Sciatic nerve (tissue), 2 donors: Measurements from ENCODE around the gene WDR48. TPM values are rescaled to one million over a fixed set of nuclear protein-coding genes. Genes with fewer than 3 reads are reported as not detected.
"Not testable (repeated sequence)": the region's sequence is repeated elsewhere in the genome, so short reads cannot be mapped to it uniquely, and the experiment has no call there.

Source experiments
- ATAC-seq: fragments of 200-7000 bp; cut with Tn5 transposase; one replicate; pipeline ENCODE4 v1.9.1; 2020; ENCODE audit warnings: mild to moderate bottlenecking, moderate library complexity
- DNase-seq: peaks from one replicate; pipeline ENCODE4 v3.0.0-alpha.2; 2020; ENCODE audit warnings: low spot score
- intact Hi-C: fragments of 100-400 bp; cut with DNase I; formaldehyde crosslinking; loops from one replicate; pipeline ENCODE4 v1.14.2; 2022
- total RNA-seq: library from RNA; stranded (reverse); fragmentation: NEBNext Ultra II Directional; extraction: Animal tissue kit (Norgen Biotek cat#: 25700); gene quantifications from one replicate; pipeline ENCODE4 v1.2.1, GENCODE V29; 2021
- donor health status: DM: no; HTN: no; CAD: no.
- donor health status: DM: no; HTN: no; CAD: no.

WDR48 gene
- total RNA-seq, 1 donor from 2014 or later: 49.1 TPM

DNA sequence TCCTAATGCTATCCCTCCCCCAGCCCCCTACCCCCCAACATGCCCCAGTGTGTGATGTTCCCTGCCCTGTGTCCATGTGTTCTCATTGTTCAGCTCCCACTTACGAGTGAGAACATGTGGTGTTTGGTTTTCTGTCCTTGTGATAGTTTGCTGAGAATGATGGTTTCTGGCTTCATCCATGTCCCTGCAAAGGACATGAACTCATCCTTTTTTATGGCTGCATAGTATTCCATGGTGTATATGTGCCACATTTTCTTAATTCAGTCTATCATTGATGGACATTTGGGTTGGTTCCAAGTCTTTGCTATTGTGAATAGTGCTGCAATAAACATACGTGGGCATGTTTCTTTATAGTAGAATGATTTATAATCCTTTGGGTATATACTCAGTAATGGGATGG is 9.4 kb downstream of the WDR48 start:
- DNase-seq, ATAC-seq, intact Hi-C loops: not testable (repeated sequence)

DNA sequence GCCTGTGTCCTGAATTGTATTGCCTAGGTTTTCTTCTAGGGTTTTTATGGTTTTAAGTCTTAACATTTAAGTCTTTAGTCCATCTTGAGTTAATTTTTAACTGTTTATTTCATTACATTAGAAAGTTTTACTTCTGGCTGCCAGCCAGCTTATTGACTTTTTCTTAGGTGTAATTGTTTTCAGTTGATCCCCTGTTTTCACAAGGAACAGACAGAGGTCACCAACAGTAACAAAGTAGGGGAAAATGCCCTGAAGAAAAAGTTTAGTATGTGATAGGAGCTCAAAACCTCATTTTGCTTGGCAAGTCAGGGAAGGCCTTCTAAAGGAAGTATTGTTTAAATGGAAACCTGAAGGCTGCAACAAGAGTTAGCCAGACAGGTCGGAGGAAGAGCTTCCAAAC is 10.4 kb downstream of the WDR48 start:
- ATAC-seq (no peak), DNase-seq (no peak)
- intact Hi-C loops: no loop called here

DNA sequence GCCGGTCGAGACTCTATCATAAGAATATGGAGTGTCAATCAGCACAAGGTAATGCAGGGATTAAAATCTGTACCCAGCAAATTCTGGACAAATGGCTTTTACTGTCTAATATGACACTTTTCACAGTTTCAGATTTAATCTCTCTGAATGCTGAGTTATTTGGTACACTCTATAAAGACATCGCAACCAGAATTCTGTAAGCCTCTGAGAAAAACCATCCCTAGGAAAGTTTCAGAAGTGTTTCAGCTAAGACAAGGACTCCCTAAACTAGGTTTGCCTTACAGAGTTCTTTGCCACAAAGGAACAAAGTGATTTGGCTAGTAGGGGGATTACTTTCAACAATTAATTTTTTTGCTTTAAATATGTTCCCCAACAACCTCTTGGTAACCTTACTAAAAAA is 11.3 kb downstream of the WDR48 start:
- intact Hi-C loops: no loop called here
- DNase-seq: no peak
- ATAC-seq: no peak

GRCh38 chr3:39064646-39065045 is 12.8 kb downstream of the WDR48 start:
- ATAC-seq (no peak), DNase-seq (no peak)
- intact Hi-C loops: no loop called here

DNA sequence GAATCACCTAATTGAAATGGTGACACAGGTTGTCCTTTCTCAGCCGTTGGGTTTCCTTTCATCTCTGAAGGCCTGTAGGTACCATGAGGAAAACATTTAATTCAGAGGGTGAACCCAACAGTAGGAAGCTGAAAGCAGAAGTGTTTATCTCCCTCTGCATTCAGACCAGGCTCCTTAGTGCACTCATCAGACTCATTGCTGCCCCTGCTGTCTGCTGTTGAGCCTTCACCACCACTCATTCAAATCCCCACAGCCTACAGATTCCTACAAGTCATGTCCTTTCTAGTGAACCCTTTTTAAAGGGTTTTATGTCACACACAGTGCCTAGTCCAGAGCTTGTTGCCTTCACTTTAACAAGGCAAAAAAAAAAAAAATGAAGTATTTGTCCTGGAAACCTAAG is 13.4 kb downstream of the WDR48 start:
- intact Hi-C loops: no loop called here
- ATAC-seq (peak; percentile 52), DNase-seq (no peak)

DNA sequence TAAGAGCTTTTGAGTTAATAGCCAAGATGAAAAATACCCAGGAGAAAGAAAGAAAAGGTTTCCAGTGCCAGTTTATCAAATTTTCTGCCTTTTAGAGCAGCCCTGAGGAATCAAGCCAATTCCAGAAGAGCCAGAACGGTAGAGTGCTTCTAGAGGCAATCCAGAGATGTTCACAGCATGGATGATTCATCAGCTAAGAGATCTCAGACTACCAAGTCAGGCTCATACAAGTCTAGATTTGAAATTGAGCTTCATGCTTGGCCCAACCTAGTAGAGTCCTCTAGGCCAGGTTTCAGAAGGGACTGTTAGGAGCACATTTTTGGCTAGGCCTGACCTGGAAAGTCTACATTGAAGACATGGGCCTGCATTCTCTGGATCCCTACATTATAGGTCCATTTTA is 15.5 kb downstream of the WDR48 start:
- no peak for ATAC-seq

DNA sequence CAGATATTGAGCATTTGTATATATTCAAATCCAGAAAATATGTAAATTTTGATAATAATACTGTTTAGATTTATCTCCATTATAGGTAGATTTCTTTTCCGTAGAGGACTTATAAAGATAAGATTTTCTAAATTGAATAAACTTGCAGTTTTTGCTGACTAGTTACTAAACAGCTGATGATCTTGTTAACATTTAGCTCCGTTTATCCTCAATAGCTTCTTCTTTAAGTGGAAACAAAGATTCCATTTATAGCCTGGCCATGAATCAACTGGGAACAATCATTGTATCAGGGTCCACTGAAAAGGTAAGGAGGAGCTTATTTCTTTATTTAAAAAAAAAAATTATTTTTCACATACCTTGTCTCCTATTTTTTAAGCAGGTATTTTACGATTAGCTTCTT is 16.7 kb downstream of the WDR48 start:
- DNase-seq: no peak
- intact Hi-C loops: no loop called here
- no peak for ATAC-seq

More for the DNA sequence above, 15.5 kb downstream of the WDR48 start:
- intact Hi-C loops: no loop called here
- no peak for DNase-seq

- intact Hi-C loops: no loop called here
- no peak for ATAC-seq
- no peak for DNase-seq
Measured at GRCh38 chr3:39075910-39076309, 24.1 kb downstream of the WDR48 start.

DNA sequence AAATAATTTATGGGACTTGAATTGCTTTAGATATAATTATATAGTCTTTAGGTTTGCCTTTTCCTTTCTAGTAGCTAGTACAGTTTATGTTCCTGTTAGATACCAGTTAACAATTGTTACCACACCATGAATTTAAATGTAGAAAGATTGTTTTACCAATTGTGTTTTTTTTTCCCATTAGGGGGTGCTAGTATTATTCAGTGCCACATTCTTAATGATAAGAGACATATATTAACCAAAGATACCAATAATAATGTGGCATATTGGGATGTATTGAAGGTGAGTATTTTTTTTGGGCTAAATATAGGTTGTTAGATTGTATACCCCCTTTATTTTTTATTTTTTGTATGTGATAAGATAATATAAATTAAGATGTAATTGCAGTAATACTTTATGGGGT is 27.7 kb downstream of the WDR48 start:
- DNase-seq: no peak
- no peak for ATAC-seq
- intact Hi-C loops: no loop called here

- no peak for ATAC-seq
- intact Hi-C loops: no loop called here
- DNase-seq: no peak
Measured at GRCh38 chr3:39080026-39080425, 28.2 kb downstream of the WDR48 start.

DNA sequence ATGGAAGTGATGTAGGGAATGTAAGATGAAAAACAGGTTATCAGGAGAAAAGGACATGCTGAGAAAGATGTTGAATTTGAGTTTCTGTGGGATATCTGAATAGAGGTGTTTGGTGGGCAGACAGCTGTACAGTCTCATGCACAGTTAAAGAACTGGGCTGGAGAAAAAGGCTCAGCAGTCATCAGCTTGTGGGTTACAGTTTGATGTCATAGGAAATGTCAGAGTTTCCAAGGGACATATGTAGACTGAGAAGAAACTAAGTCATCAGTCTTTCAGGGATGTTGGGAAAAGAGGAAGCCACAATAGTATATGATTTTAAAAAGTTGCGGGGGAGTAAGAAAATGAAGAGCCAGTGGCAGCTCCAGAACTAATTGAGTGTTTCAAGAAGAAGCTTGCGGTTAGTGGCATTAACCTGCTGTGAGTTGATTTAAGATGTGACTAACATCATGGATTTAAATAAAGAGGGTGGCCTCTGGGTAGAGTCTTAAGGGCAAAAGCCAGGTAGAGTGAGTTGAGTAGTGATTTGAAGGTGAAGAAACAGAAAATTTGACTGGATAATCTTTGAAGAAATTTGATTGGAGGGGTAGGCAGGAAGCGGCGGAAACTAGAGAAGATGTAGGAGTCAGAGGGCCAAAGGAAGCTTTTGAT is 31.0 kb downstream of the WDR48 start:
- DNase-seq: no peak
- ATAC-seq: no peak
- intact Hi-C loops: no loop called here

DNA sequence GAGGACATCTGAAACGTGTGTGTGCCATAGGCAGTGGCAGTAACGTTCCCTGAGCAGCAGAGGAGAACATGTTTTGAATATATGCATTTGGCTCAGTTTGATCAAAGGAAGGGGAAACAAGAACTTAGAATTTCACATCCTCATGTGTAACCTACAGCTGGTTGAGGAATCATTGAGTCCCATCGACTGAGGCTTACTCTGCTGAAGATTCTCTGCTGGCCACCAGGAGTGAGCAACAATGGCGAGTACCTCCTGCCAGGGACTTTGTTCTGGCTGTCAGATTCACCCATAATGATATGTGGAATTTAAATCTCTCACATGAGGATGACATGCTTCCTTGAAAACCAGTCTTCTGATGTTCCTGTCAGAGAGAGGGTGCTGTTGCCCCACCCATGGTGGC is 34.3 kb downstream of the WDR48 start:
- ATAC-seq: no peak
- no peak for DNase-seq
- intact Hi-C loops: no loop called here

- no peak for ATAC-seq
Measured at GRCh38 chr3:39088456-39088855, 36.6 kb downstream of the WDR48 start.

DNA sequence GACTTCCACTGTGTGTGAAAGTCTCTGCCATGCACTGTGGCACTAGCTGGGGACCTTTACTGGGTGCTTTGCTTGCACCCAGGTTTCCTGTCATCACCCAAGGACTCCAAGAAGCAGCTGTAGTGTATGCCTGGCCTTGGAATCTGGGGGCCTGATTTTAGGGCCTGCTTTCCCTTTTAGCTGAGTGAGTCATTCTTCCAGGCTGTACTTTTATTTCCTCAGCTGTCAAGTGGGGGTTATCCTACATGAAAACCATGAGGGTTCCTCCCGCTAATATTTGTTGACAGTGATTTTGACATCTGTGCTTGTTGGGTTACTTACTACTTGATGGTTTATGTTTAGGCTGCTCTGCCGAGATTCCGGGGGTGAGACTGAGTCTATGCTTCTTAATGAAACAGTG is 37.1 kb downstream of the WDR48 start:
- intact Hi-C loops: no loop called here
- DNase-seq (no peak), ATAC-seq (no peak)

More at GRCh38 chr3:39088456-39088855, 36.6 kb downstream of the WDR48 start:
- intact Hi-C loops: no loop called here
- no peak for DNase-seq

- ATAC-seq (no peak), DNase-seq (no peak)
- intact Hi-C loops: no loop called here
Measured at GRCh38 chr3:39090922-39091321, 39.1 kb downstream of the WDR48 start.

- intact Hi-C loops: no loop called here
- ATAC-seq: no peak
- DNase-seq: no peak
Measured at GRCh38 chr3:39094851-39095677, 43.2 kb downstream of the WDR48 start.

GRCh38 chr3:39095778-39096177 is 44.0 kb downstream of the WDR48 start:
- no peak for DNase-seq
- intact Hi-C loops: no loop called here
- no peak for ATAC-seq

DNA sequence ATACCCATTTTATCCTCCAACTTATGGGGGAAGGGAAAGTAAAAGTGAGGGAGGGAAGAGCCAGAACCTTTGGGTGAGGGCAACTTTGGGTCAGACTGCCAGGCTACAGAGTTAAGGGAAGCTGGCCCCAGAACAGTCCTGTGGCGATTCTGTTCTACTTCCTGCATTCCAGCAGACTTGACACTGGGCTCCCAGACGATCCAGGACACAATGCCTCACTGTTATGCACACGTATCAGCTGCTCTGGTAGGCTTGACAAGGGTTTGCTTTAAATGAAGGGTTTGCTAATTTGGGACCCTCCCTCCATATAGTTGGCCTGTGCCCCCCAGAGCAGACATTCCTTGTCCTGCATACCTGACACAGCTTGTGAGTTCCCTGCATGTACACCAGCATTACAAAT is 45.0 kb downstream of the WDR48 start:
- ATAC-seq: peak; percentile 66
- intact Hi-C loops: no loop called here
- no peak for DNase-seq

GRCh38 chr3:39097716-39098472 is 46.1 kb downstream of the WDR48 start:
- peak; percentile 21 for ATAC-seq
- intact Hi-C loops: no loop called here

GRCh38 chr3:39098473-39099000 is 46.7 kb downstream of the WDR48 start:
- intact Hi-C loops: no loop called here
- ATAC-seq (no peak), DNase-seq (no peak)

More at GRCh38 chr3:39097716-39098472, 46.1 kb downstream of the WDR48 start:
- no peak for DNase-seq
